Astrocyte of the cerebellum (primary cell): ENCODE data around the gene LY86.

Experiments used
- DNase-seq: peaks from one replicate; pipeline ENCODE4 v3.0.0-alpha.2; 2011; ENCODE audit warnings: low read depth
- H3K4me3 ChIP-seq: 2 replicates; pipeline ENCODE4 v1.5.1; 2011; ENCODE audit warnings: mild to moderate bottlenecking, low read depth, low read length, moderate library complexity
- in situ Hi-C: cut with HindIII; loops from 2 replicates; pipeline ENCODE4 v1.10.0; 2017; ENCODE audit warnings: low sequenced_read_pairs
- TF ChIP-seq, protein P1 (sequence below): IDR thresholded peaks from 2 replicates; pipeline ENCODE4 v1.5.1; 2012; ENCODE audit warnings: low read length, low read depth, moderate library complexity, mild to moderate bottlenecking; ENCODE audit errors: missing control alignments

The LY86 gene

GRCh38 chr6:6694825-6695624 is 106.5 kb downstream of the LY86 start:
- TF ChIP-seq, protein P1, sequence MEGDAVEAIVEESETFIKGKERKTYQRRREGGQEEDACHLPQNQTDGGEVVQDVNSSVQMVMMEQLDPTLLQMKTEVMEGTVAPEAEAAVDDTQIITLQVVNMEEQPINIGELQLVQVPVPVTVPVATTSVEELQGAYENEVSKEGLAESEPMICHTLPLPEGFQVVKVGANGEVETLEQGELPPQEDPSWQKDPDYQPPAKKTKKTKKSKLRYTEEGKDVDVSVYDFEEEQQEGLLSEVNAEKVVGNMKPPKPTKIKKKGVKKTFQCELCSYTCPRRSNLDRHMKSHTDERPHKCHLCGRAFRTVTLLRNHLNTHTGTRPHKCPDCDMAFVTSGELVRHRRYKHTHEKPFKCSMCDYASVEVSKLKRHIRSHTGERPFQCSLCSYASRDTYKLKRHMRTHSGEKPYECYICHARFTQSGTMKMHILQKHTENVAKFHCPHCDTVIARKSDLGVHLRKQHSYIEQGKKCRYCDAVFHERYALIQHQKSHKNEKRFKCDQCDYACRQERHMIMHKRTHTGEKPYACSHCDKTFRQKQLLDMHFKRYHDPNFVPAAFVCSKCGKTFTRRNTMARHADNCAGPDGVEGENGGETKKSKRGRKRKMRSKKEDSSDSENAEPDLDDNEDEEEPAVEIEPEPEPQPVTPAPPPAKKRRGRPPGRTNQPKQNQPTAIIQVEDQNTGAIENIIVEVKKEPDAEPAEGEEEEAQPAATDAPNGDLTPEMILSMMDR: no peak
- no peak for DNase-seq
- no peak overlapping the region for H3K4me3 ChIP-seq
- in situ Hi-C loops: no loop called here

DNA sequence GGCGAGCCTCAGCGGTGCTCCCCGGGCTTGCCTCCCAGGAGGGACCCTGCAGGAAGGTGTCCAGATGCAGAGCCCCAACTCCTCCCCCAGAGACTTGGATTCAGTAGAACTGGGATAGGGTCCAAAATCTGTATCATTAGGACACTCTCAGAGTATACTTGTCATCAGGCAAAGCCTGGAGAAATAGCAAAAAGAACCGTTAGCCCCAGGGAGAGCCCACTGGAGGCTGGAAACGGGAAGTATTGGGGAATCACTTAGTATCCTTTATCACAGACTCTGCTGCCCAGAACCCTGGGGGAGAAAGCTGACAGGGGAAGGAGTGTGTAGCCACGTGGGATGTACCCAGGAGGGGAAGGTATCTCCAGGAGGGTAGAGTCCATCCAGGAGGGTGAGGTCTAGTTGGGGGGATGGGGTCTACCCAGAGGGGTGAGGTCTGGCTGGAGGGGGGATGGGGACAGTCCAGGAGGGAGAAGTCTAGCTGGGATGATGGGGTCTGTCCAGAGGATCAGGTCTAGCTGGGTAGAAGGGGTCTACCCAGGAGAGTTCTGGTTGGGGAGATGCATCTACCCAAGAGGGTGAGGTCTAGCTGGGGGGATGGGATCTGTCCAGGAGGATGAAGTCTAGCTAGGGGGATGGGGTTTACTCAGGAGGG is 107.2 kb downstream of the LY86 start:
- in situ Hi-C loops: no loop called here
- DNase-seq: no peak
- H3K4me3 ChIP-seq: no peak overlapping the region
- TF ChIP-seq, protein P1: no peak

GRCh38 chr6:6696867-6697531 is 108.5 kb downstream of the LY86 start:
- DNase-seq: no peak
- TF ChIP-seq, protein P1: peak; percentile 87
- no peak overlapping the region for H3K4me3 ChIP-seq
- in situ Hi-C loops: no loop called here

DNA sequence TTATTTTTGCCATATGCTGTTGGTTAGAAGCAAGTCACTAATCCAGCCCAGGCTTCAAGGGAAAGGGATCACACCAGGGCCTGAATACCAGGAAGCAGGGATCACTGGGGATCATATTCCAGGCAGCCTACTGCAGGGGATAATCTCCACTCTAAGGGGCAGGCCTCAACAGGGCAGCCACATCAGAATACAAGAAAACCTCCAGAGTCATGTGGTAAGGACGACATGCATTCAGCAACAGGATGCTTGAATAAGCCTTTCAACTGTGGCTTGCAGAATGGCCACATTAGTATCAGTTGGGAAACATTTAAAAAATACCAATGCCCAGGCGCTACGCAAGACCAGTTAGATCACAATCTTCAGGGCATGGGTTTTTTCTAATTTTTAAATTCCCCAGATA is 109.1 kb downstream of the LY86 start:
- no peak for DNase-seq
- in situ Hi-C loops: no loop called here
- H3K4me3 ChIP-seq: no peak overlapping the region
- TF ChIP-seq, protein P1: no peak

GRCh38 chr6:6699741-6700367 is 111.3 kb downstream of the LY86 start:
- in situ Hi-C loops: no loop called here
- TF ChIP-seq, protein P1: no peak
- peak; percentile 89 for DNase-seq
- H3K4me3 ChIP-seq: no peak overlapping the region
